Epithelial cell of esophagus (primary cell): Measurements from ENCODE around the gene MSL3B.

Experiments
- DNase-seq: peaks from one replicate; pipeline ENCODE4 v3.0.0; 2010; ENCODE audit warnings: low read depth
- H3K4me3 ChIP-seq: 2 replicates; pipeline ENCODE4 v1.5.1; 2011; ENCODE audit warnings: mild to moderate bottlenecking, low read length, control low read depth
- CTCF ChIP-seq: IDR thresholded peaks from 2 replicates; pipeline ENCODE4 v1.5.1; 2011; ENCODE audit warnings: low read depth, mild to moderate bottlenecking, low read length, control low read depth, inconsistent platforms; ENCODE audit not compliant: insufficient read depth; ENCODE audit errors: missing control alignments

The MSL3B gene

GRCh38 chr2:233867993-233868532 is at the start of gene MSL3B:
TSS of gene MSL3B (minus strand) at chr2:233868386.
- TF ChIP-seq CTCF: no peak

GRCh38 chr2:233917116-233917515 is 48.9 kb upstream of the MSL3B start, which contains the start of gene TRPM8:
TSS of gene TRPM8 (plus strand) at chr2:233917373. CDS start at chr2:233926538, 9,165 bp downstream.
- no peak for DNase-seq
- no peak within 1 kb of the TSS for H3K4me3 ChIP-seq
- no peak for TF ChIP-seq CTCF

More at GRCh38 chr2:233867993-233868532, at the start of gene MSL3B:
- H3K4me3 ChIP-seq: peak within 1 kb of the TSS; percentile 77
- peak; percentile 55 for DNase-seq

GRCh38 chr2:233915128-233915527 is 46.9 kb upstream of the MSL3B start:
- peak; percentile 46 for TF ChIP-seq CTCF
- H3K4me3 ChIP-seq: no peak overlapping the region
- peak; percentile 16 for DNase-seq

- H3K4me3 ChIP-seq: no peak overlapping the region
- TF ChIP-seq CTCF: peak; percentile 17
- peak; percentile 60 for DNase-seq
Observed at GRCh38 chr2:233912691-233913423, 44.7 kb upstream of the MSL3B start.

GRCh38 chr2:233907627-233908026 is 39.4 kb upstream of the MSL3B start:
- no peak for TF ChIP-seq CTCF
- H3K4me3 ChIP-seq: no peak overlapping the region
- DNase-seq: no peak

- TF ChIP-seq CTCF: no peak
- no peak for DNase-seq
- no peak overlapping the region for H3K4me3 ChIP-seq
Observed at GRCh38 chr2:233905945-233906344, 37.8 kb upstream of the MSL3B start.

- H3K4me3 ChIP-seq: no peak overlapping the region
- TF ChIP-seq CTCF: no peak
- DNase-seq: no peak
Observed at GRCh38 chr2:233901884-233902283, 33.7 kb upstream of the MSL3B start.
